Neutrophil (primary cell): ENCODE measurements around the gene MRRF.
"Not testable (repeated sequence)": the region's sequence is repeated elsewhere in the genome, so short reads cannot be mapped to it uniquely, and the experiment has no call there.

Experiments used
- H3K27ac ChIP-seq: fragments of 200-600 bp; sonication (generic); 2 replicates; pipeline ENCODE4 v1.5.1; 2016; ENCODE audit warnings: mild to moderate bottlenecking, moderate library complexity
- H3K27me3 ChIP-seq: fragments of 200-600 bp; sonication (generic); 2 replicates; pipeline ENCODE4 v1.6.0; 2016; ENCODE audit warnings: mild to moderate bottlenecking
- H3K36me3 ChIP-seq: fragments of 200-600 bp; sonication (generic); 2 replicates; pipeline ENCODE4 v1.5.1; 2017
- H3K4me1 ChIP-seq, 2 experiments: fragments of 200-600 bp in 1 of 2; sonication (generic) in 1 of 2; 1 replicate in 1 of 2; 2 replicates in 1 of 2; pipeline versions ENCODE4 v1.5.1 to v1.6.1; 2013 to 2016; ENCODE audit warnings: low read depth in 1 of 2, low read length in 1 of 2, mild to moderate bottlenecking in 1 of 2, moderate library complexity in 1 of 2; ENCODE audit not compliant: control insufficient read depth in 1 of 2, insufficient read depth in 1 of 2
- H3K4me3 ChIP-seq, 2 experiments: fragments of 200-600 bp in 1 of 2; sonication (generic) in 1 of 2; 1 replicate in 1 of 2; 2 replicates in 1 of 2; pipeline ENCODE4 v1.5.1; 2013 to 2016; ENCODE audit warnings: low read depth in 1 of 2, low read length in 1 of 2, mild to moderate bottlenecking in 1 of 2, moderate library complexity in 1 of 2
- H3K9me3 ChIP-seq: fragments of 200-600 bp; sonication (generic); 2 replicates; pipeline ENCODE4 v1.5.1; 2016
- CTCF ChIP-seq: fragments of 200-600 bp; sonication (generic); IDR thresholded peaks from 2 replicates; pipeline ENCODE4 v1.5.1; 2016; ENCODE audit warnings: antibody characterized with exemption

Gene MRRF

GRCh38 chr9:122350577-122351355, 86.1 kb downstream of the MRRF start:
- Histone ChIP-seq H3K4me3 (no peak overlapping the region), H3K4me1 (peaks cover 10 to 12% of the 10 kb centered on the region in 2 experiments), H3K9me3 (no peaks in the 10 kb centered on the region), H3K27ac (no peak overlapping the region), H3K27me3 (peaks cover 48% of the 10 kb centered on the region), H3K36me3 (no peaks in the 10 kb centered on the region)
- TF ChIP-seq CTCF: peak; percentile 92

GRCh38 chr9:122354536-122355199, 90.0 kb downstream of the MRRF start:
- TF ChIP-seq CTCF: no peak
- Histone ChIP-seq H3K4me3 (no peak overlapping the region), H3K27me3 (peaks cover 16% of the 10 kb centered on the region), H3K27ac (no peak overlapping the region), H3K36me3 (no peaks in the 10 kb centered on the region), H3K9me3 (no peaks in the 10 kb centered on the region), H3K4me1 (no peaks in the 10 kb centered on the region)

- H3K27me3 ChIP-seq: peaks cover 8% of the 10 kb centered on the region
- no peaks in the 10 kb centered on the region for H3K36me3 ChIP-seq
- H3K9me3 ChIP-seq: no peaks in the 10 kb centered on the region
- TF ChIP-seq CTCF: no peak
- H3K27ac ChIP-seq: no peak overlapping the region
- no peaks in the 10 kb centered on the region for H3K4me1 ChIP-seq
- no peak overlapping the region for H3K4me3 ChIP-seq
Measured at GRCh38 chr9:122355336-122355875, 90.7 kb downstream of the MRRF start.

- Histone ChIP-seq H3K27me3 (peaks cover 6% of the 10 kb centered on the region), H3K36me3 (no peaks in the 10 kb centered on the region), H3K4me1 (no peaks in the 10 kb centered on the region), H3K4me3 (no peak overlapping the region), H3K27ac (no peak overlapping the region), H3K9me3 (no peaks in the 10 kb centered on the region)
- TF ChIP-seq CTCF: no peak
Measured at GRCh38 chr9:122356627-122357026, 91.9 kb downstream of the MRRF start.

- Histone ChIP-seq H3K4me3 (no peak overlapping the region), H3K4me1 (no peaks in the 10 kb centered on the region), H3K36me3 (no peaks in the 10 kb centered on the region), H3K27ac (no peak overlapping the region), H3K9me3 (no peaks in the 10 kb centered on the region), H3K27me3 (peaks cover 6% of the 10 kb centered on the region)
- TF ChIP-seq CTCF: no peak
Measured at GRCh38 chr9:122360891-122361290, 96.2 kb downstream of the MRRF start.

GRCh38 chr9:122363131-122363530, 98.4 kb downstream of the MRRF start:
- H3K27ac ChIP-seq, H3K9me3 ChIP-seq, H3K4me1 ChIP-seq, H3K27me3 ChIP-seq, H3K4me3 ChIP-seq, H3K36me3 ChIP-seq: not testable (repeated sequence)
